Testis (tissue), 2 donors: ENCODE measurements around the gene VMAC.

ENCODE experiments used
- CTCF ChIP-seq, 3 experiments: fragments of 450-650 bp in 2 of 3; fragments of 200-600 bp in 1 of 3; sonication (generic) in 1 of 3; IDR thresholded peaks; one replicate each; pipeline ENCODE4 v1.5.1; 2016 to 2019; ENCODE audit warnings: antibody characterized with exemption in 3 of 3, mild to moderate bottlenecking in 2 of 3, moderate library complexity in 1 of 3
- POLR2A ChIP-seq: fragments of 450-650 bp; IDR thresholded peaks from one replicate; pipeline ENCODE4 v1.6.1; 2017; ENCODE audit warnings: antibody characterized with exemption, mild to moderate bottlenecking, moderate library complexity

GRCh38 chr19:5895890-5896289 is 8.8 kb upstream of the VMAC start:
- TF ChIP-seq CTCF (IDR thresholded peaks at IDR 0.05) (no peak), POLR2A (no peak)
